HG03064 (cell line): ENCODE measurements around the gene MAP4K4.

ENCODE experiments used
- ATAC-seq: cut with Tn5 transposase; IDR thresholded peaks from one replicate; pipeline ENCODE4 v1.9.1; 2021; ENCODE audit warnings: low read depth; ENCODE audit not compliant: unreplicated experiment

The MAP4K4 gene

DNA sequence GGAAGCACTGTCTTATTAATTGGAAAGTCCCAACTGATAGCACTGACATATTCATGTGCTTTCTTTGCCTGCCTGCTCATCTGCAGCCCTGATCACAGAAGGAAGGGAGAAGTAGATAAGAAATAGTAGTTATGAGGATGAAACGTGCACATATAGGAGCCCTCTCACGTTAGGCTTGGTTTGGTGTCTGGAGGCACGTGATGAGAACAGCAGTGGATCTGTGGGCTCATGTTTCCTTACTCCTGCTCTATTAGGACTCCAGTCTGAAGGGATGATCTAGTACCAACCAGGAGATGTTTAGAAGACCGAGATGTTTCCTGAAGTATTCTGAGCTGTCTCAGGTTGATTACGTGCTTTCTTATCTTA lies 84.9 kb downstream of the MAP4K4 start:
- no peak for ATAC-seq

DNA sequence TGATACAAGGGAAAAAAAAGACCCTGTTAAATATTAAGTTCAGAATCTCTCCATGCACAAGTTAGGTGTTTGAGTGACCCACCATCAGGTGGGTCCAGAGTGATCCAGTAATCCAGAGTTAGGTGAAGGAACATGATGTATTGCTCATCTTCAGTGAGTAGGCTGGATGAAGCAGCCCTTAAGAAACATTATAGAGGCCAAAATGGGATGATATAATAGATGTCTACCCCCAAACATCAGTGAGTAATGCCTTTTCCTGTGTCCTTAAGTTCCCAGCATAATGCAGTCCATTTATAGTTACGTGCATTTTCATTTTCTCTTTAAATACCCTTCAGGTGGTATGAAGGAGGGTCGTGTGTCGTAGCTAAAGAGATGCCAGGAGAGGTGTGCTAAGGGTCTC lies 89.6 kb downstream of the MAP4K4 start:
- ATAC-seq, result no peak

- ATAC-seq, result no peak
These were observed 91.1 kb downstream of the MAP4K4 start for GRCh38 chr2:101788565-101788964.

DNA sequence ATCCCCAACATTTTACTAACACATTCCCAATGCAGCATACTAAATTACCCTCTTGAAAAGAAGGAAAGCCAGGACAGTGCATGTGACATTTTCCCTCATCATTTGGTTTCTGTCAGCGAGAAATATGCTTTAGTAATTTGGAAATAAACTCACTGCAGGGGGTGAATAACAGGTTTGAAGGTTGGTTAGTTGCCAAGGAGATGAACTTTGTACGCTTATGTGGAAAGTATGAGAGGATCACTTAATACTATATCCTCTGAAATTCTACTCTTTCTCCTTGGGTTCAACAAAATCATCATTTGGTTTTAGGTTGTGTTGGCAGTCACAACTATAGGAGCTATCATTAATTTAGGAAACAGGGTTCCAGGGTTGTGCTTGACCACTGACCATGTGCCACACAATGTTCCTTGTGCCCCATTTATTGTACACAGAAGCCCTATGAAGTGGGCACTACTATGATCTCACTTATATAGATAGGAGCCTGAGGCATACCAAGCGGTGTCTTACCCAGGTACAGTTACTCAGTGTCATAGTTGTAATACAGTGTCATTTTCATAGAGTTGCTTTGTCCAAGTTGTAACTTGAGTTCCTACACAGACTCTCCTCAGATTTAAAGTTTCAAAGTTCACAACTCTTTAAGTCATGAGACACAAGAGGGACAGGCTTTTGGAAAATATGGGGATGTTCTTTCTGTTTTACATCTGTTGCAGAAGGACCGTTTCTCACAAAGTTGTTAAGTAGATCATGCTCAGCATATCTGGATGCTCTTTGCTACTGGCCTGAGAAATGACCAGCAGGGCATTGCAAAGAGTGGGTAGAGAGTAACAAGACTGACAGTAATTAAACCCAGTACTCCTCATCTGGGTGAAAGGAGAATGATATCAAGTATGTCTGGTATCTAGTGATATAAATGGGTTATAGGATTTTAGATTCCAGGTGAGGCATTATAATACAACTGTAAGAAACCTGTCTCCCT lies 91.8 kb downstream of the MAP4K4 start:
- no peak for ATAC-seq

DNA sequence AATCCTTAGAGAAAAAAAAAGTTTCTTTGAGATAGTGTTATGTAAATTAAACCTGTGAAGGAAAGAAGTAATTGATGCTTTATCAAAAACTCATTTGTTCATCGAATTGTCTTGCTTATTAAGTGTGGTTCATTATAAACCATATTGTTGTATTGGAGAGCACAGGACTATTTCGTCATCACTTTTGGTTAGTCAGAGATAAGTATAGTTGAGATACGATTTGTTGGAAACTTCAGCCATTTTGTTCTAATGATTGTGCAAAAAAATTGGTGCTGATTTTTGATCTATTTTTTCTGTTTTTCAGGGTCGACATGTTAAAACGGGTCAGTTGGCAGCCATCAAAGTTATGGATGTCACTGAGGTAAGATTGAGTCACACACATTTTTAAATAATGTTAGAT lies 92.9 kb downstream of the MAP4K4 start:
- ATAC-seq, result no peak

GRCh38 chr2:101790857-101791256 lies 93.3 kb downstream of the MAP4K4 start:
- no peak for ATAC-seq

DNA sequence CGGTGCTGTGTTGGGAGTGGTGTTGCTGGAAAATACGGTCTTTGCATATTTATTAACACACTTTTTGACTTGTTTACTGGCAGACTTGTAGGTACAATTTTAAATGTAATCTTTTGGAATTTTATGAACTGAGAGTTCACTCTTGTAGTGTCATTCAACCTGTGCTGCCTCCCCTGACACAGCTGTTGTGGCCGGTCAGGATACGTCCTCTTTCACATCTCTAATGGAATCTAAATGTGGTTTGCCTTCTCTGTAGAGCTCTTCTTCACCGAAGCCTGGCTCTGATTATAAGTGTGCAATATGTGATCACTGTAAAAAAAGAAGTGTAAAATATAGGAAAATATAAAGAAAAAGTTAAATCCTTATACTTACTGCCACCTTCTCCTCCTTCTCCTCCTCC lies 94.7 kb downstream of the MAP4K4 start:
- ATAC-seq, result no peak

DNA sequence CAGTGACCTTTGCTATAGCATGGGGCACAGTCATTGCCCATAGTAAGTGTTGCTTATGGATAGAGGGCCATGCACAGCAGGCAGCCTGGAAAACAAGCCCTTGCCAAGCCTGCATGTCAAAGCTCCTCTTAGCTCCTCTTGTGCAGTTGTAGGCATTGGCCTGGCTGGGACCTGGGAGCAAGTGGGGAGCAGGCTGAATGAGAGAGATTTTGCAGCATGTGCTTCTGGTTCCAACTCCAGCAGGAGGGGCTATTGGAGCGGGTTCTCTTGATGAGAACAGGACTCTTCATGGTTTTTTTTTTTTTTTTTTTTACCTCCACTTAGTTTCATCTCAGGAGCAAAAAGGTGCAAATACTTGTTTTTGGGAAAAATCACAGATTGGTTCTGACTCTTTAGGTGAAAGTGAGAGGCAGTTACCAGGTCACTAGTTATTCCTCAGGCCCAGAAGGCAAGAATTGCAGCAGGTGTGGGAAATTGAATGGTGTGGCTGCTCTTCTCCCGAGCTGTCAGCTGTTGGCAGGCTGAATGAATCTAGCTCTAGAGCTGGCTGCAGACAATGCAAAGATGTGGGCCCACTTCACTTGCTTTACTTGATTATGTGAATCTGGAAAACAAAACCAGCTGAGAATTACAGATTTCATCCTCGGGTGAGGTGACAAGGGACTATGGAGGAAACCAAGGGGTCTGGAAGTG lies 95.9 kb downstream of the MAP4K4 start:
- no peak for ATAC-seq

DNA sequence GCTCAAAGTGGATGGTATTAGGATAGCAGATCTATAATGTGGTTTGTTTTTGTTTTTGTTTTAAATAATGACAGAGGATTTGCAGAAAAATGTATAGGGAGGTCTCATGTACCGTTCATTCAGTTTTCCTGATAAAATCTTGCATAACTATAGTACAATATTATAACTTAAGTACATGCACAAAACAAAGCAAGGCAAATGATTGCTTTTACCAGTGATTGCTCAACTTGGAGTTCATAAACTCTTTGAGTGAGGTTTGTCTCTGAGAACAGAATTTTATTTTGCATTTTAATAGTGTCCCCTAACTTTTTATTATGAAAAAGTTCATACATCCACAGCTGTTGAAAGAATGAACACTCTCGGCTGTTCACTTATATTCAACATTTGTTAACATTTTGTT lies 96.6 kb downstream of the MAP4K4 start:
- no peak for ATAC-seq

DNA sequence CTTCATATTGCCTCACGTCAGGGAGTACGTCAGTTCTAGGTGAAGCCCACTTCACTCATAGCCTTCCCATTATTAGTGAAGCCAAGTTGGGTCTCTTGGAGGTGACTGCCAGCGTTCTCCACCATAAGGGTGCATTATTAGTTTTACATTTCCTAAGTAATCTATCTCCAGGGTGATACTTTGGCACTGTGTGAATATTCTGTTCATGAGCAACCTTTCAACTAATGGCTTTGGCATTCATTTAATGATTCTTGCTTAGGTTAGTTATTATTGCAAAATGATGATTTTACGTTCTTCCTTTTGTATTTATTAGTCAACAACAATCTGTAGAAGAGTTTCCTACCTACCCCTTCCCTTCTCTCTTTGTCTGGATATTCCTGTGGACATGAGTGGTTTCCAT lies 97.5 kb downstream of the MAP4K4 start:
- ATAC-seq, result no peak

DNA sequence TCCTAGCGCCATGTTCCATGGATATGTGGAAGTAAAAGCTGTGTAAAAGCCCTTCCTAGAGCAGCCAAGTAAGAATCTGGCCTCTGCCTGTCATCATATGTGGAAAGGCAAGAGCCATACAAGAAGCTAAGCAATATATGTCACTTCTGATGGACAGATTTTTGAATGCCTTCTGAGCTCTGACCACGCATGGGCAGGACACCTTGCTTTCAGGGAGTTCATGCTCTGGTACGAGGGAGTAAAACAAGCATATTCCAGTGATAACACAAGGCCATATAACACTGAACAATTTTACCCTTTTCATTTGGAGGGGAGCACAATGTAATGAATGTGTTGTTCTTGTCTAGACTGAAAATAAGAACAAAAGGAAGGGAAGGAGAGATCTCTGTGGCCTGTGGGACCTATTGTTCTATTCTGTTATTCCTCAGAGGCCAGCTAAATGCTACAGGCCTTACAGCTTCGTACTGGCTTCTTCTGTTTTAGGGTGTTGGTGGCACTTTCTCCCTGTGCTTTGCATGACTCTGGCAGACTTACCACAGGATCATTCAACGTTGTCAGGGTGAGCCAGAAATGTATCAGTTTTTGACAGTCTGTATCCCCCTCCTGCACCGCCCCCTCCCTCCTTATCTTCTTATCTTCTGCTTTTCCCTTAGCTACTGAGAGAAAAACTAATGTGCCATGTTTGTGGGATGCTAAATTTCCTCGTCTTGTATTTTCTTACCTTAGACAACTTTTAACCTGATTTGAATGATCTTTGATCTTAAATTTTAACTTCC lies 99.5 kb downstream of the MAP4K4 start:
- ATAC-seq, result no peak

- no peak for ATAC-seq
These were observed 104.0 kb downstream of the MAP4K4 start for GRCh38 chr2:101801496-101801895.

DNA sequence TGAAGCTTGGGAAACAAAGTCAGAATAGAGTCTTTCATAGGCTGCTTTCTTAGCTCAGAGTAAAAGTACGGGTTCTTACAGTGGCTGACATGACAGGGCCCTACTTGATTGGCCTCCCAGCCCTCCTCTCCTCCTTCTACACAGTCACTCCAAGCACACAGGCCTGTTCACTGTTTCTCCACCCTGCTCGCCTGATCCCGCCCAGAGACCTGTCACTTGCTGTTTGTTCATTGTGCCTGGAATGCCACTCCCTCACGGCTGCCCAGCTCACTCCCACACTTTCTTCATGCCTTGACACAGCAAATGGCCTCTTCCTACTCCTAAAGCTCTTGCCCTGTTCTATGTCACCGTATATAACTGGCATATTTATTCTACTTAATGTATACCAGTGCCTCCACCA lies 104.8 kb downstream of the MAP4K4 start:
- ATAC-seq, result no peak

DNA sequence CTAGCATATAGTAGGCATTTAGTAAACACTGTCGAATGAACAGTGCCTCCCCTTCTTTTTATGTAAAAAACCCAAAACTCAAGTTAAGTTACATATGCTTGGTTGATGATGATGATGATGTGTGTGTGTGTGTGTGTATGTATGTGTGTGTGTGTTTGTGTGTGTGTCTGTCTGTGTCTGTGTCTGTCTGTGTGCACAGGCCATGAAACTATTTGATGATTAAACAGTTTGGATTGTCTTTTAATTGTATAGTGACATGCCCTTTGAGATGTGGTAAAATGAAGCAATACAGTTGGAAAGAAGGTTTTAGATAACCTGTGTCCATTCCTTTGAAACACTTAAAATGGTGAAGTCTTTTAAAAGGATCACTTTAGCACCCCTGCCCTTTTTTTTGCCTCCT lies 105.6 kb downstream of the MAP4K4 start:
- ATAC-seq, result no peak

GRCh38 chr2:101803945-101804696 lies 106.6 kb downstream of the MAP4K4 start:
- ATAC-seq, result no peak

DNA sequence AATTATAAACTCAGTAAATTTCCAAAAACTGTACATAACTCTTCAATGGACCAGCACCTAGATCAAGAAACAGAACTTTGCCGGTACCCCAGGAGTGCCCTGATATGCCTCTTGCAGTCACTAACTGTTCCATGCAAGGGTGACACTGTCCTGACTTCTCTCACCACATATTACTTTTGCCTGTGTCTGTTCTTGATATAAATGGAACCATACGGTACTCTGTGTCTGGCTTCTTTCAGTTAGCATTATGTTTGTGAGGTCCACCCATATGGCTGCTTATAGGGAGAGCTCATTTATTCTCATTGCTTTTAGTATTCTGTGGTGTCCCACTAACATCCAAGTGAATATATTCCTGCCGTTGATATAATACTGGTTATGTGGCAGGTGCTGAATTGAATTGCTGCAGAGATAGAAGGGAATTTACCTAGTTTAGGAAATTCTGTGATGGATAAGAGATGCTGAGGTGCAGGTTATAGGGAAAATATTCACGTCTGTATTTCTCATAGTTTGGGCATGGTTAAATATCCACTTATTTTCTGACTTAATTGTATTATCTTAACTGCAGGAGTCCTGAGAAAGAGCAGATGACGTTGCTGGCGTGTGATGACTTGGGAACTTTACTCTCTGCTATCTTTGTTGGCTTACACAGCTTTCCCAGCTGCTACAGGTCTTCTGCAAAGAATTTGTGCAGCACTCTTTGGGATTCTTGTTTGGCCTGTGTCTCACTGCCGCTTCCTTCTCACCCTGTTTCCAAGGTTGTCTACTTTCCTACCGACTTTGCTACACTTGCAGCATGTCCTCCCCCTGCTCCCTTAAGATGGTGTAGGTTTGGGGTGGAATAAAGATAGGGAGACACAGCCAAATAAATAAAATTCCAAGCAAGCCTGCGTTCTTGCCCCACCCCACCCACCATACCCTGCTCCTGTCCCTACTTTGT lies 107.9 kb downstream of the MAP4K4 start:
- ATAC-seq, result no peak

DNA sequence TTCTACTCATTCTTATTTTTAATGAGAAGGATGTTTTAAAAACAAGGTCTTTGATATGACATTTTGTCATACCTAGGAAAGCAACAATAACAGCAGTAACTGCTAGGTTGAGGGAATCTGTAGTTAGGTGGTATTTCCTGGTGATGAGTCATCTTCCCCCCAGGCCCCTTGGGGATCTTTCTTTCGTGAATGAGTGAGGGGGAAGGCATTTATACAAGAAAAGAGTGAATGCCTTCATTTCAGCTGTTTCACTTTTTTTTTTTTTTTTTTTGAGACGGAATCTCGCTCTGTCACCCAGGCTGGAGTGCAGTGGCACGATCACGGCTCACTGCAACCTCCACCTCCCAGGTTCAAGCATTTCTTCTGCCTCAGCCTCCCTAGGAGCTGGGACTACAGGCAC lies 108.6 kb downstream of the MAP4K4 start:
- ATAC-seq, result no peak

DNA sequence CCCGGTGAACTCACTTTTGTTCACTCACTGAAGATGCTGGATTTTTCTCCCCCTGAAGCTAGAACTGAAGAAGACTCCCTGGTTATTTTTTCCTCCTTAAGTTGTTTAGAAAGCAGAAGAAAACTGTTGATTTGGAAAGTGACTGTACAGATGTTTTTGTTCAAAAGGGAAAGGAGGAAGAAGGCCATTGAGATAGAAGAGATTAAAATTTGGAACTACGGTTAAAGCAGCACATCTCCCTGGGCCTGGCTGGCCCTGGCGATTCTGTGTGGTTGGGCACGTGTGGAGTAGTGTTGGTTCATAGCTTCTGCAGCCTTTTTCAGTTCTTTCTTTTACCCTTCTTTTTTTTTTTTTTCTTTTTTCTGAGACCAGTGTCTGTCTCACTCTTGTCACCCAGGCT lies 109.2 kb downstream of the MAP4K4 start:
- ATAC-seq, result no peak

- no peak for ATAC-seq
These were observed 109.7 kb downstream of the MAP4K4 start for GRCh38 chr2:101807242-101807641.
